HG03565 (cell line): ENCODE measurements around the gene LSM7.
"Not testable (repeated sequence)": the region's sequence is repeated elsewhere in the genome, so short reads cannot be mapped to it uniquely, and the experiment has no call there.

Source experiments
- ATAC-seq: cut with Tn5 transposase; IDR thresholded peaks from one replicate; pipeline ENCODE4 v1.9.1; 2021; ENCODE audit warnings: mild to moderate bottlenecking, moderate library complexity; ENCODE audit not compliant: unreplicated experiment

Gene LSM7

GRCh38 chr19:2355168-2356035, 27.0 kb upstream of the LSM7 start:
- no peak for ATAC-seq

GRCh38 chr19:2354670-2355069, 26.3 kb upstream of the LSM7 start:
- ATAC-seq = no peak

- no peak for ATAC-seq
Observed at GRCh38 chr19:2353887-2354592, 25.7 kb upstream of the LSM7 start.

DNA sequence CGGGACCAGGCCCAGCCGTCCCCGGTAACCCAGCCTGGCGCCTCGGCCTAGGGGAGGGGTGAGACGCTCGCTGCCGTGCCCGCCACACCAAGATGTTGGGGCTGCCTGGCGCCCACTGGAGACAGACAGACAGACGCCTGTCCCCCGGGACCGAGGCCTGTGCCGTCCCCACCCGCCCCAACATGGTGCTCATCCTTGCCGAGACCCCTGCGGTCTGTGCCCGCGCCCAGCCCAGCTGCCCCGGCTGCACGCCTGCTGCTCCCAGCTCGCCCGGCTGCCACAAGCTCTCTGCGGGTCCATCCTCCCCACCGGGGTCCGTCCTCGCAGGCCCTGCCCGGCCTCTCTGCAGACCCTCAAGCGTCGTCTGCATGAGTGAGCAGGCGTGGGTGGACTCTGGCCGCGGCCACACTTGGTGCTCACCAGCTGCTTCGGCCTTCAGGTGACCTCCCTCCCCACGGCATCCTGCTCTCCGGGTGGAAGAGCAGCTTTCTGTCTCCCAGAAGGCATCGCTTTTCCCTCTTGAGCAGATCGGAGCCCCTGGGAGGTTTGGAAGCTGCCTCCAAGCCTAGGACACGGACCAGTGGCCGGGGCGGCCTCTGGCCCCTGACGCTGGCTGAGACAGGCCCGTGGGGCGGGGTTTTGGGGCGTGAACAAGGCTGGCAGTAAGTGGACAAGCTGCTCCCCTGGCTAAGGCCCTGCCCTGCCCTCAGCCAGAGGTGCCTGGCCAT, 24.9 kb upstream of the LSM7 start:
- no peak for ATAC-seq

DNA sequence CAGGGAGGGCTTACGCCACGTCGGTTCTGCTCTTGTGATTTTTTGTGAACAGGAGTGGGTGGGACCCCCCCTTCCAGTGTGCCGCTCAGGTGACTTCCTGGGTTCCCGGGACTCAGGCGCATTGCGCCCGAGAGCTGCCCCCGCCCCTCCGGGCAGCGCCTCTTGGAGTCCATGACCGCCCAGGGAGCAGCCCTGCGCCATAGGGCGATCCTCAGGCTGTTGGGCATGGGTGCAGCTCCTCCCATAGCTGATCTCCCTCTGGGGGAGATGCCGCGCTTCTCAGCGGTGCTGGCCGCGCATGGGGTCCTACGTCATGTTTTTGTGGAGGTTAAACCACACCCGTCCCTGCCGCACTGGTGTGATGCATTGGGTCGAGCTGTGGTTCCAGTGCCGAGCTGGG, 23.7 kb upstream of the LSM7 start:
- no peak for ATAC-seq

- no peak for ATAC-seq
Observed at GRCh38 chr19:2351591-2351990, 23.2 kb upstream of the LSM7 start.

DNA sequence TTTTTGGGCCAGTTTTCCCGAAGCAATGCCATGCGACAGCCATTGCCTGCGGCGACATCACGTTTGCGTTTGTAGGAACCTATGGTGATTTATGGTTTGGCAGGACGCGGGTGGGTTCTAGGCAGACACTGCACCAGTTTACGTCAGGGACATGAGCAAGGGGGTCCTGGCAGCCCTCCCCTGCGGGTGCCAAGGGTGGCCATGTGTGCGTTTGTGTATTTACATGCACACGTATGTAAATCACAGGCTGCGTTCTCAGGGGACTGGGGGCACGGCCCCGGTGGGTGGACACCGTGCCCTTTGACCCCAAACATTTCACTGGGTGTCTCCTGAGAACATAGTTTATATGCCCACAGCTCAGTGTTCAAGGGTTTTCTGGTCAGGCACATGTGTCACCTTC, 22.3 kb upstream of the LSM7 start:
- no peak for ATAC-seq

- ATAC-seq = not testable (repeated sequence)
Observed at GRCh38 chr19:2349818-2350217, 21.4 kb upstream of the LSM7 start.

DNA sequence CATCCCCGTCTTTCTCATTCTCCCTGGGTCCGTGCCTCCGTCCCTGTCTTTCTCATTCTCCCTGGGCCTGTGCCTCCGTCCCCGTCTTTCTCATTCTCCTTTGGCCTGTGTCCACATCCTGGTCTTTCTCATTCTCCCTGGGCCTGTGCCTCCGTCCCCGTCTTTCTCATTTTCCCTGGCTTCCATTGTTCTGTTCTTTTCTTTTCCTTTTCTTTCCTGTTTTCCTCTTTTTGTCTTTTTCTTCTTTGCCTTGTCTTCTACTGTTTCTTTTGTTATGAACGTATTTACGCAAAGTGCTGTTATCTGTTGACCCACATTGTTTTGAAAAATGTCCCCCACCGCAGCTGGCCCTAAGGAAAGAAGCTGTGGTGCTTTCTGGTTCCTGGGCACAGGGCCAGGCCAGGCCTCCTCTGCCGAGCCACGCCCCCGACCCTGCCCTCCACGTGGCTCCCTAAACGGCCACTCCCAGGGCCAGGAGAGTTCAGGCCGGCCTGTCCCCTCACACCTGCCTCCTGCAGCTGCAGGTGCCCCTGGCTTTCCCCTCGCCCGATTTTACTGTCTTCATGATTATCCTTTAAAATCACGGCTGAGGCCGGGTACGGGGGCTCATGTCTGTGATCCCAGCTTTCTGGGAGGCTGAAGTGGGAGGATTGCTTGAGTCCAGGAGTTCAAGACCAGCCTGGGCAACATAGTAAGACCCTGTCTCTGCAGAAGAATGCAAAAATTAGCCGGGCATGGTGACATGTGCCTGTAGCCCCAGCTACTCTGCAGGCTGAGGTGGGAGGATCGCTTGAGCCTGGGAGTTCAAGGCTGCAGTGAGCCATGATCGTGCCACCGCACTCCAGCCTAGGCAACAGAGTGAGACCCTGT, 17.6 kb upstream of the LSM7 start:
- no peak for ATAC-seq

DNA sequence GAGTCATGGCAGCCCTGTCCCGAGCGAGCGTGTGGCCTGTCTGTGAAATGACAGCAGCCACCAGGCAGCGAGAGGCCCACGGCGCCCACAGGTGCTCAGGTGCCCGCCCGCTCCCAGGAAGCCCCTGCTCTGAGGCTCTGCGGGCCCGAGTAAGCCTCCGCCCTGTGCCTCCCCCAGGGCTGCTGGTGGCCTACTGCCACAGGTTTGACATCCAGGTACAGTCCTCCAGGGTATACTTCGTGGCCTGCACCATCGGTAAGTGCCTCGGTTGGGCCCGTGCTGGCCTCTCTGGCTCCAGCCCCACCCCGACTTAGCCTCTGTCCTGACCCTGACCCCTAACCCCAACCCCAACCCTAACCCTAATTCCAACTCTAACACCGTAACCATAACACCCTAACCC, 16.7 kb upstream of the LSM7 start:
- ATAC-seq = no peak

GRCh38 chr19:2344381-2344870, 16.0 kb upstream of the LSM7 start:
- ATAC-seq = no peak

DNA sequence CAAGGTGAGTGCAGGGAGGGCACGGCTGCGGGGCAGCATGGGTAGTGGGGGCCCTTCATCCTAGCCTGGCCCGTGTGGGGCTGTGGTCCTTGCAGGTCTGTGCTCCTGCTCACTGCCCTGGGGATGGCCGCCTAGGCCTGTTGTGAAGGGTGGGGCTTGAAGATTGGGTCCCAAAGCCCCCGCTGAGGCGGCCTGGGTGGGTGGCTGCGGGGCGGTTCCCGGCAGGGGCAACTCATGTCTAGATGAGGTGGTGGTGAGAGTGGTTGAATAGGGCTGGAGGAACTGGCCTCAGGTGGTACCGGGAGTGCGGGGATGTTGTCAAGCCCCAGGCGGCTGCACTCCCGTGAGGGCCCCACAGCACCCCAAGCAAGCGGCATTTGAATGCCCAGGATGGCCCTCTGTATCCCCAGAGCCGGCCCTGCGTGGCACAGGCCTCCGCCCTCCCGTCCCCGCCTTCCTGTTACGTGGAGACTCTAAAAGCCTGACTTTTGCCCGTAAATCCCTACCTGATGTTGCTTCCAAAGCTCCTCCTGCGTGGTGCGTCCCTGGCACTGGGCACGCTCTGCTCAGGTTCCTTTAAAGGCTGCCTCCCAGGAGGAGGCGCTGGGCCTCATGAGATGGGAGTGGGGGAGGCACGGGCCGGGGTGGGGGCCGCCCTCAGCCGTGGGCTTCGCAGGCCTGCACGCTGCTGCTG, 15.1 kb upstream of the LSM7 start:
- no peak for ATAC-seq

DNA sequence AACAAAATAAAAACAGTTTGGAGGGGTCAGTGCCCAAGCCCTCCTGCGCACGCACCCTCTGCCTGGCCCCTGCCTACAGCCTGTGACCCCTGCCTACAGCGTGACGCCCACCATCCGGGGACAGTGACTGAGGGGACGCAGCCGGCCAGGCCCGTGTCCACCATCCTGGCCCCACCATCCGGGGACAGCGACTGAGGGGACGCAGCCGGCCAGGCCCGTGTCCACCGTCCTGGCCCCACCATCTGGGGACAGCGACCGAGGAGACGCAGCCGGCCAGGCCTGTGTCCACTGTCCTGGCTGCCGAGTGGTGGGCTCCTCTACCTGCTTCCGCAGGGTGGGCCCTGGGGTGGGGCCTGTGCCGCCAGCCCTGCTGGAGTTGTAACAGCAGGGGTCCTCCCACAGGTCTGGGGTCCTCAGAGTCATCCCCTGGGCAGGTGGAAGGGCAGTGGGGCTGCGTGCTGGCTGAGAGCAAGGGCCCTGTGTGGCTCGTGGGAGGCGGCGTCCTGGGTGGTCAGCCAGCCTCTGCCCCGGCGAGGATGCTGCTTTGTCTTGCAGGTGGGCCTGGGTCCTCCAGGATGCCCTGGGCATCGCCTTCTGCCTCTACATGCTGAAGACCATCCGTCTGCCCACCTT, 14.4 kb upstream of the LSM7 start:
- no peak for ATAC-seq

DNA sequence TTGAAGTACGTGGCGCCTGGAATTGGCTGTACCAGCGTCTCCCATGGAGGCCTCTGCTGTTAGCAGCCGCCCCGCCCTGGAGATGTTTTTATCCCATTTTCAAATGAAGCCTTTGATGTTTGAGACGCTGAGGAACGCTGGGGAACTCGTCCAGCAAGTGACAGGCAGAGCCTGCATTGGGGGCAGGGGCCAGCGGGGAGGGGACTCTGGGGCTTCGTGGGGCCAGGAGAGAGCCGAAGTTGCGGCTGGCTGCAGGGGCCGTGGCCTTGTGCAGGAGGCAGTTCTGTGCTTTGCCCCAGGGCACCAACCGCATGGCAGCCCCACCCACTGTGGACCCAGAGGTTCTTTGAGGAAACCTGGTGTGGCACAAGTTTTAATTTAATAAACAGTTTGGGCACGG, 13.6 kb upstream of the LSM7 start:
- no peak for ATAC-seq

GRCh38 chr19:2341244-2341751, 12.9 kb upstream of the LSM7 start:
- ATAC-seq = no peak

- no peak for ATAC-seq
Observed at GRCh38 chr19:2340496-2341243, 12.3 kb upstream of the LSM7 start.

GRCh38 chr19:2339644-2340310, 11.4 kb upstream of the LSM7 start:
- no peak for ATAC-seq
